ENCODE data around the gene SMIM36. TPM values are rescaled to one million over a fixed set of nuclear protein-coding genes. Genes with fewer than 3 reads are reported as not detected.

Gene SMIM36
- total and polyA plus RNA-seq, 2 experiments from 2014 or later = not detected

GRCh38 chr17:55426851-55427586 lies 84.2 kb downstream of the SMIM36 start (continued):
- TF ChIP-seq CREB1 (CRISPR knock-in tag; IDR thresholded peaks at IDR 0.05; ENCODE audit: low read depth) (no peak), STAT1 (IDR thresholded peaks at IDR 0.05; ENCODE audit: unreplicated experiment) (no peak), CTCF (conservative IDR thresholded peaks at IDR 0.05; ENCODE audit: low read depth in 2 of 2) (no peak), POLR2AphosphoS5 (IDR thresholded peaks at IDR 0.05; ENCODE audit: low read depth) (no peak), ZNF114 (CRISPR knock-in tag; IDR thresholded peaks at IDR 0.05) (no peak), ZNF331 (CRISPR knock-in tag; IDR thresholded peaks at IDR 0.05; ENCODE audit: low read depth) (no peak), REST (IDR thresholded peaks at IDR 0.05; ENCODE audit: unreplicated experiment) (no peak)

GRCh38 chr17:55424893-55425540 lies 86.2 kb downstream of the SMIM36 start:
- DNase-seq (ENCODE audit: low spot score) (no peak), ATAC-seq (no peak)
- Mint-ChIP-seq H3K4me3 (no peak overlapping the region), H3K9me3 (no peaks in the 10 kb centered on the region), H3K27ac (no peak overlapping the region), H3K36me3 (ENCODE audit: low read depth) (no peaks in the 10 kb centered on the region), H3K4me1 (peaks cover 11% of the 10 kb centered on the region), H3K27me3 (ENCODE audit: insufficient read depth, low read depth, poor library complexity) (peaks cover 2% of the 10 kb centered on the region)
- peaks cover 11% of the 10 kb centered on the region for H3K79me2 ChIP-seq (replicated peaks; ENCODE audit: insufficient read depth)
- no peaks in the 10 kb centered on the region for H3K36me3 ChIP-seq (ENCODE audit: insufficient read depth)
- TF ChIP-seq REST (IDR thresholded peaks at IDR 0.05; ENCODE audit: unreplicated experiment) = no peak
- TF ChIP-seq EZH2 (IDR thresholded peaks at IDR 0.05; ENCODE audit: low read depth, unreplicated experiment) = no peak
- no peak for TF ChIP-seq NANOG (IDR thresholded peaks at IDR 0.05; ENCODE audit: borderline replicate concordance)
- TF ChIP-seq CTCF (conservative IDR thresholded peaks at IDR 0.05; ENCODE audit: low read depth in 2 of 2) = no peak
- no peak for TF ChIP-seq STAT1 (IDR thresholded peaks at IDR 0.05; ENCODE audit: unreplicated experiment)
- no peak for TF ChIP-seq POLR2AphosphoS5 (IDR thresholded peaks at IDR 0.05; ENCODE audit: low read depth)
- H4K20me1 ChIP-seq (replicated peaks; ENCODE audit: insufficient read depth) = no peaks in the 10 kb centered on the region
- H3K4me2 ChIP-seq = no peak overlapping the region
- H3K9me2 ChIP-seq (ENCODE audit: insufficient read depth) = no peaks in the 10 kb centered on the region
- peaks cover 6% of the 10 kb centered on the region for H3K4me1 ChIP-seq (ENCODE audit: insufficient read depth)
- H3K27me3 ChIP-seq (ENCODE audit: insufficient read depth) = no peaks in the 10 kb centered on the region
- no peak overlapping the region for H3K4me3 ChIP-seq
- no peak overlapping the region for H2AFZ ChIP-seq
- H3K27ac ChIP-seq (ENCODE audit: low read depth) = no peak overlapping the region
- no peaks in the 10 kb centered on the region for H3F3A ChIP-seq (replicated peaks; ENCODE audit: low read depth)
